ENCODE results near the gene BPTF.
"Not testable (repeated sequence)": the region's sequence is repeated elsewhere in the genome, so short reads cannot be mapped to it uniquely, and the experiment has no call there.

Gene BPTF

DNA sequence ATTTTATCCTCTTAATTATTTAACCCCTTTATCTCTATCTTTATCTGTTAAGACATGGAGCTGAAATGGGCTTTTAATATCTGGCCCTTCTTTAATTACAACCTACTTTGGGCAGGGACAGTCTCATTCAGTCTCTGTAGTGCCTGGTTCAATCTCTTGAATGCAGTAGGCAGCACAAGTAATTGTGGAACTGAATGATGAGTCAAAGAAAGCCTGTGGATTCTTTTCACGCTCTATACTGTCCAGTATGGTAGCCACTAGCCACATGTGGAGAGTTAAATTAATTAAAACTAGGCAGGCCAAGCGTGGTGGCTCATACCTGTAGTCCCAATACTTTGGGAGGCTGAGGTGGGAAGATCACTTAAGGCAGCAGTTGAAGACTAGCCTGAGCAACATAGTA lies 9.3 kb downstream of the BPTF start:
- no peak for DNase-seq (ENCODE audit: low spot score)

DNA sequence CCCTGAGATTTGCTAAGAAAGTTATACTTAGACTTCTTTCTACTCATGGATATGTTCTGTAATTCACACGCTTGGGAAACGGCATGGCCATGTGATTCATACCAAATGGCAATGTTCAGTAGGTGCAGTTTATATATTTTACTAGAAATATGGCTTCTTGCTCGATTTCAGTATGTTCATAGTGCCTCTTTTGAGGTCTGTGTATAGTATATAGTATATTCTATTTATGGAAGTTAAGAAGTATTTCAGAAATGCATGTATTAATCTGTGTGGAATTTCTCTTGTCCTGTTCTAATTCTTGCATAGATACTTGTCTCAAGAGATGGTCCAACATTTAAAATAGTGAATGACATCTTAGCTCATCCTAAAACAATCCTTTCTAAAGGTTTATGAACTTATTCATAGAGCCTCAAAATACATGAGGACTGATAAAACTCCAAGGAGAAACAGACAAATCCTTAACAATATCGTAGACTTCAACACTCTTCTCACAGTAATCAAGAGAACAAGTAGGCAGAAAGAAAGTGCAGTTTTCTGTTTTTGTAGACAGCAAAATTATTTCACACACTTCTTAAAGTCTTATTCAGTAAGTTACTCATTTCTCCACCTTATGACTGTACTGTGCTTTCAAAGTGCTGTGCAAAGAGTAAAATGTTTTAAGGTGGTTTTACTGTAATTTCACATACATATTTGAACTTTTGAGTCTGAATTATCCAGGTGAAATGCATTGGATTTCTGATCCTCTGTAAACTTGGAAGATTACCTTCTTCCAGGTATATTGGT lies 11.1 kb downstream of the BPTF start:
- peak; percentile 30 for DNase-seq (ENCODE audit: low spot score)

DNA sequence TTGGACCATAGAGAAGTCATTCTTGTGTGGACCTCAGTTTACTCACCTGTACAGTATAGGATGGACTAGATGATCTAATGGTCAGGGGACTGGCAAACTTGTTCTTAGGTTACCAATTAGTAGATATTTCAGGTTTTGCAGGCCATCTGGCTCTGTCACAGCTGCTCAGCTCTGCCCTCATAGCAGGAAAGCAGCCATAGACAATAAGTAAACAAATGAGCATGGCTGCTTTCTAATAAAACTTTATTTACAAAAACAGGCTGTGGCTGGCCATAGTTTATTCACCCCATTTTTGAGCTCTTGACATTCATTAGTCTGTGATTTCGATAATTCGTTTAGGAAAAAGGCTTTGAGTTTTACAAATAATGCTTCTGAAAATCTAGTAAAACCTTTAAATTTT lies 12.7 kb downstream of the BPTF start:
- no peak for DNase-seq (ENCODE audit: low spot score)

DNA sequence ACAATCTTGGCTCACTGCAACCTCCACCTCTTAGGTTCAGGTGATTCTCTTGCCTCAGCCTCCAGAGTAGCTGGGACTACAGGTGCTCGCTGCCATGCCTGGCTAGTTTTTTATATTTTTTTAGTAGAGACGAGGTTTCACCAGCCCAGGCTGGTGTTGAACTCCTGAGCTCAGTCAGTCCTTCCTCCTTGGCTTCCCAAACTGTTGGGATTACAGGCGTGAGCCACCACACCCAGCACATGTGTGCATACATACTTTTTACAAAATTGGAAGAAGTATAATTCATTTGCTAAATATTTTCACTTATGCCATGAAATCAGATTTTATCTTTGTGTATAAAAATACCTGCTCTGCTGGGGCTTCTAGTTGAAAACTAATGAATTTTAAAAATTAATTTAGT lies 13.2 kb downstream of the BPTF start:
- no peak for DNase-seq (ENCODE audit: low spot score)

DNA sequence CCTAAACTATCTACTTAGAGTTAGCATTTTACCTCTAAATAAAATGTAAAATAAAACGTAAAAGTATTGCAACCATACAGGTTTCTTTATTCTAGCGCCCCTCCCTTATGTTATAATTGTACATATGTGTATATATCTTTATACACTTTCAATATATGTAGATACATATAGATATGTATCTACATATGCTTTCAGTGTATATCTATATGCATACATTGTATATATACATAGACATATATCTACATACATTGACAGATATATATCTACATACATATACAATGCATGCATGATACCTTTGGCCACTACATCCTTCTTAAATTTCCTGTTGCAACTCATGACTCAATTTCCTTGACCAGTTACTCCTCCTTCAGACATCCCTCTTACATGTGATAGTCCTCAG lies 16.7 kb downstream of the BPTF start:
- DNase-seq (ENCODE audit: low spot score), result no peak

DNA sequence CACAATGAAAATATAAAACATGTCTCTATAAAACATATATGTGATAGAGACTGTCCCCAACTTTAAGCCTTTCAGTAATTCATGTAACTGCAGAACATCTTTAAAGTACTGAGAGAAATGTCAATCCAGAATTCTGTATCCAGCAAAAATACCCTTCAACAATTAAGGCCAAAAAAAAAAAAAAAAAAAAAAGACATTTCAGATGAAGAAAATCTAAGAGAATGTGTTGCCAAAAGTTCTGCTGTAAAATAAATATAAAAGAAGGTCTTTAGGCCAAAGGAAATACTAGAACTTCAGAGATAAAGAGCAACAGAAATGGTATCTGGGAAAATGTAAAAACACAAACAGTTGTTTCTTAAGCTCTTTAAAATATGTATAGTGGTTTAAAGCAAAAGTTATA lies 17.3 kb downstream of the BPTF start:
- DNase-seq (ENCODE audit: low spot score), result no peak

DNA sequence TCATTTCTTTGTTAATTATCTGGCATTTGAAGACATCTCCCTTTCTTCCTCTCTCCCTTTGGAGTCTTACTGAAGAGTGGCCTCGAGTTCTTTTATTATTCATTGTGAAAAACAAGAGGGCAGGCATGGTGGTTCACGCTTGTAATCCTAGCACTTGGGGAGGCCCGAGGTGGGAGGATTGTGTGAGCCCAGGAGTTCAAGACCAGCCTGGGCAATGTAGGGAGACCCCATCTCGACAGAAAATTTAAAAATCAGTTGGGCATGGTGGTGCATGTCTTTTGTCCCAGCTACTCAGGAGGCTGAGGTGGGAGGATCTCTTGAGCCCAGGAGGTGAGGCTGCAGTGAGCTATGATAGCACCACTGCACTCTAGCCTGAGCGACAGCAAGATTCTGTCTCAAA lies 20.1 kb downstream of the BPTF start:
- no peak for DNase-seq (ENCODE audit: low spot score)

DNA sequence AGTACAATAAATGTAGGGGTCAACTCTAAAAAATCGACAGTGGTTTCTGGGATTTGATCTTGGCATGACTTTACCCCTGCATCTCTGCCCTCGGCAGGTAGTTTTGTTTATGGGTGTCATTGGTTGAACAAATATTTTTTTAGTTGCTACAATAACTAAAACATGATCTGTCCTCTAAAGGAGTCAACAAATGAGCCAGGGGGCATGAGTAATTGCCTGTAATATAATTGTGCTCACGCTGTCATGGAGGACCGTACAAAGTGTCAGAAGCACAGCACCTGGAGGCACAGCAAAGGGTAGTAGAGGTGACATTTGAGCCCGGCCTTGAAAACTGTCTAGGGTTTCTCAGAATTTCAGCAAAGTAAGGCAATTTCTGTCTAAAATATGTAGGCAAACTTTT lies 22.9 kb downstream of the BPTF start:
- DNase-seq (ENCODE audit: low spot score), result not testable (repeated sequence)

DNA sequence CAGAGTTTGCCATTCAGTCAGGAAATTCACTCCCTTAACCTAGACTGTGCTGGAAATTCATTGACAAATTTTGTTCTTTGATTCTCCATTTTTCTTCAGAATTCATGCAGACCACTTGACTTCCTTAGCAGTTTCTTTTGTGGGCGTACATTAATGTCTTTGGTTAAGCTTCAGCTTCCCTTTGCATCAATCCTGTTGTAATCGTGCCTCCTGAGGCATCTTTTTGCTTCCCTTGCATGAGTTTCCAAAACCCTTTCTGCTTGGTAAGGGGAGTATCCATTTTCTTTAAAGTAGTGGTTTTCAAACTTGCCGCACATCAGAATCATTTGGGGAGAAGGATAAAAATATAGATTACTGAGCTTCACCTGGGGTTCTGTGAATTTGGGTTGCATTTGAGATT lies 23.5 kb downstream of the BPTF start:
- not testable (repeated sequence) for DNase-seq (ENCODE audit: low spot score)

DNA sequence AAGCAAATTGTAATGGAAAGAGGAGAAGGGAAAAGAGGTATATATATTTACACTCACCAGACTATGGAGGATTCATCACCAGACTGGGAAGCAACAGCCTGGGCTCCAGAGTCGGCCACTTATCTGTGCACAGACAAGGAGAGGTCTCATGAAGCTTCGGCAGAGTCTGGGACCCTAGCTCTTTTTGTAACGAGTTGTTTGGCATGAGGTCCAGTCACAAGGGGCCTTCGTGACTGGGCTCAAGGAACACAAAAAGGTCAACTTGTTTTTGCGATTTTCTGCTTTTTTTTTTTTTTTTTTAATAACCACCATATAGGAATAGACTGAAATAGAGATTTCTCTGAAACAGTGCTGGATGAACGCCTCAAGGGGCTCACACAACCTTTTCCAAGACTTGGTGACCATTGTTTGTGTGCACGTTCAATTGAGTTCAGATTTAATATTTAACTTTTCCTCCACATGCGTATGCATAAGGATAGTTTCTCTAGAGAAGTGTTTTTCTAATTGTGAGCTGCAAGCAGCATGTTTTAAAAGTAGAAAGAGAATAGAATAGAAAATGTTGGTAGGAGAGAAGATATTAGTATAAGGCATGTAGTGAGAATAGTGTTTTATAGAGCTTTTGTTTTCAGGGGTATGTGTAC lies 25.8 kb downstream of the BPTF start:
- no peak for DNase-seq (ENCODE audit: low spot score)

DNA sequence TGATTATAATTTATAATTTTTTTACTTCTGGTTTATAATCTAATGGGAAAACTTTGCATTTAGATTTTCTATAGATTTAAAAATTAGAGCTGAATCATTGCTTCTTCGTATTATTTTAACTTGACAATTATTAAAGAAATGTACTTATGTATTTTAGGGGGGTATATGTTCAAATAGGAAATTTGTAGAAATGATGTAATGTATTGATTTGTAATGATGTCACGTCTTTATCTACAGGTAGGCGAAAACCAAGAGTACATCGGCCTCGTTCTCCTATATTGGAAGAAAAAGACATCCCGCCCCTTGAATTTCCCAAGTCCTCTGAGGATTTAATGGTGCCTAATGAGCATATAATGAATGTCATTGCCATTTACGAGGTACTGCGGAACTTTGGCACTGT lies 28.4 kb downstream of the BPTF start:
- DNase-seq (ENCODE audit: low spot score), result no peak

DNA sequence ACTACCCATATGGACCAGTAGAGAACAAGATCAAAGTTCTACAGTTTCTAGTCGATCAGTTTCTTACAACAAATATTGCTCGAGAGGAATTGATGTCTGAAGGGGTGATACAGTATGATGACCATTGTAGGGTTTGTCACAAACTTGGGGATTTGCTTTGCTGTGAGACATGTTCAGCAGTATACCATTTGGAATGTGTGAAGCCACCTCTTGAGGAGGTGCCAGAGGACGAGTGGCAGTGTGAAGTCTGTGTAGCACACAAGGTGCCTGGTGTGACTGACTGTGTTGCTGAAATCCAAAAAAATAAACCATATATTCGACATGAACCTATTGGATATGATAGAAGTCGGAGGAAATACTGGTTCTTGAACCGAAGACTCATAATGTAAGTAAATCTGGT lies 29.1 kb downstream of the BPTF start:
- DNase-seq (ENCODE audit: low spot score), result no peak

DNA sequence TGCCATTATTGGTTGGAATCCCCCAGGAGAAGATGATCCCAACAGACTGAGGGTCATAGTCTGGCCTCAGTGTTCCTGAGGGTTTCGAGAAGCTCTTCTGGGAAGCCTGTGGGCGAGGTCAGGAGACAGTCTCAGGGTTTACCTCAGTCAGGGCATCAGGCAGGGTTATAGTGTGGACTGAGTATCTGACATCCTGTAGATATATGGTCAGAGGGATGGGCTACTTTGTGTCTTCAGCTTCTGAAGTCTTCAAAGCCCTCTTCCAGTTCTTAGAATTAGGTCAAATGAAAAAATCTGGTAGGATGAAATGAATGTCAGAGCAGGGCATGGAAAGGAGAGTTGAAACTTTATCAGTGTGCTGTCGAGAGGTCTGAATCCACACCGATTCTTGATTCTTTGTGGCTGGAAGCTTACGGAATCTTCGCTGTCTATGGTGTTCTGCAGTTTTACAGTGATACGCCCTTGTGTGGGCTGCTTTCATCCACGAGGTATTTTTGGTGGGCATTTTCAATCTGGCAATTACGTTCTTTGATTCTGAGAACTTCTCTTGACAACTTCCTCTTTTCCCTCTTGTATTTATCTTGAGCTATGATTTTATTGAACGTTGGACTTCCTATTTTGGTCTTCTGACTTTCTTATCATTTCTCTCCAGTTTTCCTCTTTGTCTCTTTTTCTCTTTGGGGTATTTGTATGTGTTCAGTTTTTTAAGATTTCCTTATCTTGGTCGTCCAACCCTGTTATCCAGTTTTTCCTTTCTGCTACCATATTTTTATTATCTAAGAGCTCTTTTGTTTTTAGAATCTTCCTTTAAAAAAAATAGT lies 30.4 kb downstream of the BPTF start:
- no peak for DNase-seq (ENCODE audit: low spot score)

DNA sequence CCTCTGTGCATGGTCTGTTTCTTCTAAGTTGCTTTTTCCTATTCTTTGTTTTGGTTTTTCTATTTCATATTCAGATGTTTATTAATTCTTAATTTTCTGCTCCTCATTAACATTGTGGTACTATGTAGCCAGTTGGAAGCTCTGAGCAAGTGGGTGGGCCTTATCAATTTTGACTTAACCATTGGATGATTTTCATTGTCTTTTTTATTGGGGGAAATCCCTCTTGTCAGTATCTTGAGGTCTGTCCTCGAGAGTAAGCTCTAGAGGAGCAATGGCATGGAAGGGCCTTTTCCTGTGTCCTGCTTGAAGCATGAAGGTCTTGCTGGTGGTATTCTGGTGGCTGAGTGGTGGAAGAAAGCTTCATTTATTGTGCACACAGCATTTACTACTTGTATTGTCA lies 31.1 kb downstream of the BPTF start:
- DNase-seq (ENCODE audit: low spot score), result not testable (repeated sequence)

DNA sequence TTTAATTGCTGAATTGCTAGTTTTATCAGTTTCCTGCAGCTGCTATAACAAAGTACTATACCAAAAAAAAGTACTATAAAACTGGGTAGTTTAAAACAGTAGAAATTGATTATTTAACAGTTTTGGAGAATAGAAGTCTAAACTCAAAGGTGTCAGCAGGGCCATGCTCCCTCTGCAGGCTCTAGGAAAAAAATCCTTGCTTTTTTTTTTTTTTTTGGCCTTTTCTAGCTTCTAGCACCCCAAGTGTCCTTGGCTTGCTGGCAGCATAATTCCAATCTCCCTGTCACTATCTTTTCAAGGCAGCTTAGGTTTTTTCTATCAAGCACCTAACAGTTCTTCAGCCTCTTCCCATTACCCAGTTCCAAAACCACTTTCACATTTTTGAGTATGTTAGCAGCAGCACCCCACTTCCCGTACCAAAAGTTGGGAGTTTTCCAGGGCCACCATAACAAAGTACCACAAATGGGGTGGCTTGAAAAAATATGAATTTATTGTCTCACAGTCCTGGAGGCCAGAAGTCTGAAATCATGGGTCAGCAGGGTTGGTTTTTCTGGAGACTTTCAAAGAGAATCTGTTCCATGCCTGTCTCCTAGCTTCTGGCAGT lies 37.4 kb downstream of the BPTF start:
- no peak for DNase-seq (ENCODE audit: low spot score)

DNA sequence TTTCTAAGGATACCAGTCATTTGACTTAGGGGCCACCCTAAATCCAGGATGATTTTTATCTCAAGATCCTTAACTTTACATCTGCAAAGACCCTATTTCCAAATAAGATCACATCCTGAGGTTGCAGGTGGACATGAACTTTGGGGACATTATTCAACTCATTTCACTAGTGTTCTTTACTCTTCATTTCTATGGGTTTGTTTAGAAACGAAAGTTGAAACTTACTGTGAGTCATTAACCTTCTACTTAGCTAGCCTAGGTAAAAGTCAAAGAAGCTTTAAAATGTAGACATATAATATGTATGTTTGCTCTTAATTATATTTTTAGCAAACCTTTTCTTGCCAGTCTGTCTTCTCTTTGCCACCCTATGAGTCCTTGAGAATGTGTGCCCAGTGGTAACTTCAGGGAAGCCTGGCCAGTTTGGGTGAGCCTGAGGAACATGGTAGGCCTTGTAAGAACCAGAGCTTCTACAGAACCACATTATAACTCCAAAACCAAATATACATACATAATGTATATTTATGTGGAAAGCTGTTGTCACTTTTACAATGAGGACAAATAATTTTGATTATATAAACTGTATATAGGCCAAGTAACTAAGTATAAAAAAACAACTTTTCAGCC lies 38.4 kb downstream of the BPTF start:
- DNase-seq (ENCODE audit: low spot score), result peak; percentile 37

DNA sequence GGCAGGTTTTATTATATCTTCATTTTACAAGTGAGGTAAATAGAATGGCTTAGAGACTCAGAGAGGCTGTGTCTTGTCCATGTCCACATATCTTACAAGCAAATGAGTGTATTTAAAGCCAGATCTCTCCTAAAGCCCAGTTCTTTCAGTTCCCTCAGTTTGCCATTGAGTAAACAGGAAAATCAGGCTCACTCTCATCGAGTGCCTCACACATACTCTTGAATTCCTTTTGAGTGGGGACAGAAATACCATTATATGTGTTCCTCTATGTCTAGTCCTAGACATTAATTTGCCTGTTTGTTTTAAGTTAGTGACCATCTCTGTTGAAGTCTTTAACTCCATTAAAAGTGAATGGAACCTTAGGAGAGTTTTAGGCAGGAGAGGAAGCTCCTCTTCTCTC lies 40.1 kb downstream of the BPTF start:
- DNase-seq (ENCODE audit: low spot score), result no peak

DNA sequence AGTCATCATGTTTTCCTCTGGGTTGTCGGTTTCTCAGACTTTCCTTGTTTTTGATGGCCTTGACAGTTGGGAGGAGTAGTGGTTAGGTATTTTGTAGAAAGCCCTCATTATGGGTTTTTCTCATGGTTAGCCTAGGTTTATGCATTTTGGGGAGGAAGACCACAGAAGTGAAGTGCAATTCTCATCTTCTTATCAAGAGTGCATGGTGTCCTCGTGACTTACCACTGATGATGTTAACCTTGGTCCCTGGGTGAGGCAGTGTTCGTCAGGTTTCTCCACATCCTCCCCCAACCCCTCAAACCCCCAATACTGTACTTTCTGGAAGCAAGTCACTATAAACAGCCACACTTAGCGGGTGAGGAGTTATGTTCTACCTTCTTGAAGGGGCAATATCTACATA lies 42.3 kb downstream of the BPTF start:
- DNase-seq (ENCODE audit: low spot score), result peak; percentile 6

DNA sequence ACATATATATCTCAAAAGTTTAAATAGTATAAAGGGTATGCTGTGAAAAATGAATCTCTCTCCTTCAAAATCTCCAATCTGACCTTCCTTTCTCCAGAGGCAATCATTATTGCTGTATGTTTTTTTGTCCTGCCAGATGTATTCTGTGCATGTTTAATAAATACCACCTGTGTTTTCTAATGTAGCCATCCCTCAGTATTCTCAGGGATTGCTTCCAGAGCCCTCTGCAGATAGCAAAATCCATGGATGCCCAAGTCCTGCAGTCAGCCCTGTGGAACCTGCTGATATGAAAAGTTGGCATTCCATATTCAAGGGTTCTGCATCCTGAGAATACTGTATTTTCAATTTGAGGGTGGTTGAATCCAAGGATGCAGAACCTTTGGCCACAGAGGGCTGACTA lies 42.9 kb downstream of the BPTF start:
- no peak for DNase-seq (ENCODE audit: low spot score)

DNA sequence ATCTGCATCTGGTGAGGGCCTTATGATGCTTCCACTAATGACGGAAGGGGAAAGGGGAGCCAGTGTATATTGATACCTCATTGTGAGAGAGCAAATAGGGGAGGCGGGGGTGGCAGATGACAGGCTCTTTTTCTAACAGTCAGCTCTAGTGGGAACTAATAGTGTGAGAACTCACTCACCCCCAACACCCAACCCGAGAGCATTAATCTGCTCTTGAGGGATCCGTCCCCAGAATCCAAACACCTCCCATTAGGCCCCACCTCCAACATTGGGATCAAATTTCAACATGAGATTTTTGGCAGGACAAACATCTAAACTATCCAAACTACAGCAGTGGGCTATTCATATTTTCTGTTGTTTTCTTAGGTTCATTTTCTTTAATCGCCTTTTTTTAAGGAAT lies 54.4 kb downstream of the BPTF start:
- no peak for DNase-seq (ENCODE audit: low spot score)

DNA sequence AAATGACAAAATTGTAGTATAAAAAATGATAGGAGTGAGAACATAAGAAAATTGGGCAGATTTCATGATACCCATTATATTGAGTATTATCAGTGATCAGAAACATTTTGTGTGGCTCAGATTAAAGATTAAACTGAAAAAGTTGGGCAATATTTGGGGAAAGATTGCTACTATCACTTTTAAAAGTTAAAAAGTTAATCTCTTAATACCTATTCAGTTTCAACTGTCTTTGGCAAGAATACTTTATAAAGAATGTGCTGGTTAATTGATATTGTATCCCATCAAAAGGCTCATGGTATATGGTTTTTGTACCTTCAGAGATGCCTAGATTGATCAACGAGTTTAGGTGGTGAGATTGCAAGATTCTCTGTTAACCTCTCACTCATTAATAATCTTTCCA lies 55.8 kb downstream of the BPTF start:
- no peak for DNase-seq (ENCODE audit: low spot score)

DNA sequence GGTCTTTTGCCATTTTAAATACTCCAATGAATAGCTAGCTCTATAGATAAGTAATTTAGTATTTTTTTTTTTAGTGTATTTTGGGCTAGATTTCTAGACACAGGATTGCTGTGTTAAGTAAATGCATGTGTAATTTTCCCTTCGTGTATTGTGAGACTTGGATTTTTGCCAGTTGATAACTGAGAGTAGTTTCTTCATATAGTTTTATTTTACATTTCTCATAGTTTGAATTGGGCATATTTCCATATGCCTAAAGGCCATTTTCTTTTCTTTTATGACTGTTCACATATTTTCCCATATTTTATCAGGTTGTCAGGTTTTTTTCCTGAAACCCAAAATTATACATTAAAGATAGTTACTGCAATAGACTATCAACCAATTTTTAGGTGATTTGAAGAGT lies 59.4 kb downstream of the BPTF start:
- no peak for DNase-seq (ENCODE audit: low spot score)
